ENCODE data around the gene DOCK1. TPM values are rescaled to one million over a fixed set of nuclear protein-coding genes. Genes with fewer than 3 reads are reported as not detected.
"Not testable (repeated sequence)": the region's sequence is repeated elsewhere in the genome, so short reads cannot be mapped to it uniquely, and the experiment has no call there.

Gene DOCK1
- total RNA-seq, 1 donor from 2014 or later, result 69.3 TPM

DNA sequence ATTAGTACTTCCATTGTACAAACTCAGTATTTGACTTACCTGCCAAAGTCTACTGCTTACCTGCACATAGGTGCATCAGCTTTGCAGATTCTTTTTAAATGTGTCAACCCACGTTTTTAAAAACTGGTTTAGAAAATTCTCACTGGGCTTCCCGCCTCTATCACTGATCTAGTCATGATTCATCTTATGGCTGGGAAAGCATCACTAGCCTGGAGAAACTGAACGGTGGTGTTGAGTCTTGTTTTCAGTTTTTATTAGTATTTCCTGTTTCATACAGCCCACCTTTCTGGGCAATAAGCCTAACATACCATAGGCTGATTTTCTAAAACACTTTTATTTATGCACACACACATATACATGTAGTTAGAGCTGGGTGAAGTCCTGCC, 19.7 kb downstream of the DOCK1 start:
- peak in 1 of 2 donors; percentile 22 for DNase-seq (ENCODE audit: low read depth in 2 of 2)

DNA sequence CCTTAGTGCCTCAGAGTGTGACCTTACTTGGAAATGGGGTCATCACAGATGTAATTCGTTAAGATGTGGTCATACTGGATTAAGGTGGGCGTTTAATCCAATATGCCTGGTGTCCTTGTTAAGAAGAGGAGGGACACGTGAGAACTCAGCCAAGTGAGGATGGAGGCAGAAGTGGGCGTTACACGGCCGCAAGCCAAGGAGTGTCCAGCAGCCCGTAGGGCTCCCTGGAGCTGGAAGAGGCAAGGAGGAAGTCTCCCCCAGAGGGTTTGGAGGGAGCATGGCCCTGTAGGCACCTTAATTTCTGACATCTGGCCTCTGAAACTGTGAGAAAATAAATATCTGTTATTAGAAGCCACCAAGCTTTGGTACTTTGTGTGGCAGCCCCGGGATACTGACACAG, 21.3 kb downstream of the DOCK1 start:
- no peak for DNase-seq (ENCODE audit: low read depth in 2 of 2)

DNA sequence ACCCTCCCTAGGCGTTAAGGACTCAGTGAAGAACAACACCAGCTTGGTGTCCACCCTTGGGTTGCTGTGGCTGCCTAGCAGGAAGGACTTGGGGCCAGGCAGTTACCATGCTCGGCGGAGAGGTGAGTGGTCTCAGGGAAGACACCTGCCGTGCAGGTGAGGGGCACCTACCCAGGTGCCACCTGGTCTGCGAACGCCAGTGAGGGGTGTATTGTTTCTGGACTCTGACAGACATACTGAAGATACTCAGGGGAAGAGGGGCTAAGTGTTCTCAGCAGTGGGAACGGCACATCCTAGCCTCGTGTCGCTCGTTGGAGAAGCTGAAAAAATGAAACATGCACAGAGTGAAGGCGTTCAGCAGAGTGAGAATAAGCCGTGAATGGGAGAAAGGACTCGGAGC, 22.6 kb downstream of the DOCK1 start:
- no peak for DNase-seq (ENCODE audit: low read depth in 2 of 2)

DNA sequence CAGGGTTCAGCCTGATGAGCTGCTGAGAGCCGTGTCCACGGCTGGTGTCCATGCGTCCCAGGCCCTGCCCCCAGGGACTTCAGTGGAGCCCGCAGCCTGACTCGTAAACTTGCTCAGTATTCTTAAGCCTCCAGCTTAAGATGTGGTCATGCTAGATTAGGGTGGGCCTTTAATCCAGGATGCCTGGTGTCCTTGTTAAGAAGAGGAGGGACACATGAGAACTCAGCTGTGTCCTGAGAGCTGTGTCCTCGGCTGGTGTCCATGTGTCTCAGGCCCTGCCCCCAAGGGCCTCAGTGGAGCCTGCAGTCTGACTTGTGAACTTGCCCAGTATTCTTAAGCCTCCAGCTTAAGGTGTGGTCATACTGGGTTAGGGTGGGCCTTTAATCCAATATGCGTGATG, 23.0 kb downstream of the DOCK1 start:
- no peak for DNase-seq (ENCODE audit: low read depth in 2 of 2)

DNA sequence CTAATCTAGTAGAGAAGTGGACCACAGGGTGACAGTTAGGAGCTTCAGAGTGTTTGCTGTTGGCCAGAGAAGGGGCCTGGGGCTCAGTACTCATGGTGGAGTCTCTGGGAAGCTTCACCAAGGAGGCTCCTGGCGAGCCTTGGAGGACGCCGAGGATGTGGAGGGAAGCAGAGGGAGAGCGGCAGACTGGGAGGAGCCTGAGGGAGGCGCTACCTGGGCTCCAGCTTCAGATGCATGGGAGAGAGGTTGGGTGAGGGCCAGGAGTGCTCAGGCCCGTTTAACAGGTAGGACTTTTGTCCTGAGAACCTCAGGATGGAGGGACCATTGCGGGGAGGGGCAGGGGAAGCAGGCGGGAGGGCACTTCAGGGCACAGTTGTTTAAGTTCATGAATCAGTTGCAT, 24.2 kb downstream of the DOCK1 start:
- no peak for DNase-seq (ENCODE audit: low read depth in 2 of 2)

DNA sequence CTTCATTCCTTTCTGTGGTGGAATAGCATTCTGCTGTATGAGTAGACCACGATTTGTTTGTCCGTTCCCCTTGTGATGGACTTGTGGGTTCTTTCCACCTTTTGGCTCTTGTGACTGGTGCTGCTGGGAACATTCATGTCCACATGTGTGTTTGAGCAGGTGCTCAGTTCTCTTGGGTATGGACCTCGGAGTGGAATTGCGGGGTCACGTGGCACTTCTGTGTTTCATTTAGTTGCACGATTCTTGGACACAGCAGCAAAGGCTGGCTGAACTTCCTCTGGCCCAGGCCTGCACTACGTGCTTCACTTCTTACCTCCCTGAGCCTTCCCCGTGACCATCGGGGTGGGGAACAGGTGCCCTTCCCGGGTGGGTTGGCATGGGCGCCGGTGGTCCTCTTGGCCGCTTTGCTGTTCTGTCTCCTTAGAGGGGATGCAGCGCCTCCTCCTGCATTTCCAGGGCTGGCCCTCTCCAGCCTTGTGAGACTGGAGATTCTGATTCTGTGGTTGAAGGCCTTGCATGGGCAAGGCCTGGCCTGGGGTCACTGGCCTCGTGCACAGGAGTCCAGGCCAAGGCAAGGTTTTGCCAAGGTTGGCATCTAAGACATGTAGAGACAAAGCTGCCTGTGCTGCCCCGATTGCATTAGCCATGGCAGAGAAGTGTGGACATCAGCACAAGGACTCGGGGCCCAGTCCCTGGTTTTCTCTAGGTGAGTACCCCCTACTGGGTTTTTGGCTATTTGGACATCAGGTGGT, 25.1 kb downstream of the DOCK1 start:
- DNase-seq (ENCODE audit: low read depth in 2 of 2), result no peak

DNA sequence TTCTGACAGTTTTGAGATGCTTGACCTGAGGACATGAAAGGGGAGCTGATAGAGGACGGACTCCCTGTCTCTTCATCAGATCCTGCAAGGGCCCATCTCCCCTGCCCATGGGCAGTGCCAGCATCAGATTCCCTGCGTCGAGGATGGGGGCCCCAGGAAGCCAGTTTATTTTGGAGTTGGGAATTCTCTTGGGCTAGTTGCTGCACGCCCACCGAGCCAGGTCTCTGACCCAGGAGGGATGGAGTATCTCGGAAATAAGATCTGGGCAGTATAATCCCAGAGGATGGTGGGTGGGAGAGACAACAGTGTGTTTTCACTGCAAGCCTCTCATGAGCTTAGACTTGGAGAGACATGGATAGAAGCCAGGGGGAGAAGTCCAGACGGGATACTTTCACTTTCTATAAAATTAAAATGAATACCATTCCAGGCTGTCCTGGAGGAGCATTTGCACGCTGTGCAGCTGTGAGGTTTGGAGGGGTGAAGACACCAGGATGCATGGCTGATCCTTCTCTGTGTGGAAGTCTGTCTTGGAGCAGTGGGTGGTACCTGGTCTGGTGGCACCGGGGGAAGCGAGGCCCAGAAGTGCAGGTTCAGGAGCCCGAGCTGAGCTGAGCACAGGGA, 25.8 kb downstream of the DOCK1 start:
- DNase-seq (ENCODE audit: low read depth in 2 of 2), result no peak

DNA sequence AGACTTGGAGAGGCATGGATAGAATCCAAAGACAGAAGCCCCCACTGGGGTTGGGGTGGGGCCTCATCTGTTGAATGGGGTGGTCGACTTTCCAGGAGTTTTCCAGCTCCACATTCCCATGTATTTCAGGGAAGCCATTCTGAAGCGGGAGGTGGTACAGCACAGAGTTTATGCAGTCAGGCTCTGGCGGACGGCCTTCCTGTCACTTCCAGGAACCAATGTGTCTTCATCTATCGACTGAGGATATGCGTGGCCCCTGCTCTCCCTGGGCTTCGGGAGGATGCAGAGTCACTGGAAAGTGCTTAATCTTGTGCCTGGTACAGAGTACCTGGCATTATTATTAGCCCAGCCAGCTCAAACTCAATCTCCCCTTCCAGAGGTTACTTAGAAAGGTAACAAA, 26.3 kb downstream of the DOCK1 start:
- DNase-seq (ENCODE audit: low read depth in 2 of 2), result no peak

DNA sequence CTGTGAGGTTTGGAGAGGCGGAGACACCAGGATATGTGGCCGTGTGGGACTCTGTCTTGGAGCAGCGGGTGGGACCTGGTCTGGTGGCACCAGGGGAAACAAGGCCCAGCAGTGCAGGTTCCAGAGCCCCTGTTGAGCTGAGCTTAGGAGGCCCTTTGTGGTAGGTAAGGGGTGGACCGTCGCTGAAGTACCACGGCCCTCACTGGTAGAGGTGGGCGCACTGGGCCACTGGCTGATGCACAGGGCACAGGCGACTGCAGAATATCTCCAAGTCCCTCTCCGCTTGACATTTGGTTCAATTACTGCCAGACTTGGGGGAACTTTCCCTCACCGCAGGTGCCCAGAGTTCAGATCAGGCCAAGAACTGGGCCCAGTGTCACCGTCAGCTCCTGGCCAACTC, 27.3 kb downstream of the DOCK1 start:
- no peak for DNase-seq (ENCODE audit: low read depth in 2 of 2)

DNA sequence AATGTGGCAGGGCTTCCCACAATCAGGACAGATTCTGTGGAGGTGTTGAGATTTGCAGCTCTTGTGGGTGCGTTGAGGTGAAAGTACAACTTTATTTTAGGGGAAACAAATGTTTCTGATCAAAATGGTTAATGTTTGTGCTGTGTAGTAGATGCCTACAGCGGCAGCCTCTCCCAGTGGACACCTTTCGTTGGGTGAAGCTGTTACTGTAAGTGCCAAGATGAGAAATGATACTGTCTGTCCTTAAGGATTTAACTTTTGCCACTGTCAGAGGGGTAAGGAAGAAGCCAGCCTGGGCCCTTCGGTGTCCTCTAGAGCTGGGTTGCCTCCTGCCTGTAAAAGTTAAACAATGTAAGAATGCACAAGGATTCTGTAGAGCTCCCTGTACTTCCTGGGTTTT, 27.9 kb downstream of the DOCK1 start:
- DNase-seq (ENCODE audit: low read depth in 2 of 2), result no peak

DNA sequence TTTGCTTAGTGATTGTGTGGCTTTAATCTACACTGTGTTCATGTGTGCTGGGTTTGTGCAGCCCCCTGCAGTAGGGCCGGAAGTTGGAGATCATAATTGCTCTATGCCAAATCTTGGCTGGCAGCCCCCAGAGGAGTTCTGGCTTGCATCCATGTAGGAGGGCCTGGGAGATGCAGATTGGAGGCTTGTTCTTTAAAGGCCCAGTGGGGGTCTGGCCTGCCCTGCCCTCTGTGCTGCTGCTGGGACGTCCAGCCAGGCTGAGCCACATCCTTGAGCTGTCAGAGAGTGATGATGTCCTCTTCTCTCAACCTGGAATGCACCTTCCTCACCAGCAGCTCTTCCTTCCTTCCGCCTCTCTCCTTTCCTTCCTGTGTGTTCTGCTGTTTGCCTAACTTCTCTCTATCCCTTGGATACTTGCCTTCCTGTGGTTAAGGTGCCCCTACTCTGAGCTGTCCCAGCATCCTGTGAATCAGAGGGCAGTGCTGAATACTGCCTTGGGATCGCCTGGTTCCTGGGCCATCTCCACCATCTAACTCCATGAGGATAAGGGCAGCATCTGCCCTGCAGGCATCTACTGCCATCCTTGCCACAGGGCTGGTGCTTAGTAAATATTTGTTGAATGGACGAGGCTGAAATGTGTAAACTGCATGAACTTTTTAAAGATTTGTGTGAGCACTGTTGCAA, 30.2 kb downstream of the DOCK1 start:
- peak in 1 of 2 donors; percentile 19 for DNase-seq (ENCODE audit: low read depth in 2 of 2)

DNA sequence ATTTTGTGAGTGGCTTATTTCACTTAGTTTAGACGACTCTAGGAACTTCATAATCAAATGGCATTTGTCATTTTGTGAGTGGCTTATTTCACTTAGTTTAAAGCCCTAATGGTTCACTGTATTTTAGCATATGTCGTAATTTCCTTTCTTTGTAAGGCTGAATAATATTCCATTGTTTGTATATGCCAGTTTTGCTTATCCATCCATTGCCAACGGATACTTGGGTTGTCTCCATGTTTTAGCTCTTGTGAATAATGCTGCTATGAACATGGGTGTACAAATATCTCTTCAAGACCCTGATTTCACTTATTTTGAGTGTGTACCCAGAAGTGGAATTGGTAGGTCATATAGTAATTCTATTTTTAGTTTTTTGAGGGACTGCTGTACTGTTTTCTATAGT, 31.8 kb downstream of the DOCK1 start:
- DNase-seq (ENCODE audit: low read depth in 2 of 2), result peak; percentile 42 to 48

DNA sequence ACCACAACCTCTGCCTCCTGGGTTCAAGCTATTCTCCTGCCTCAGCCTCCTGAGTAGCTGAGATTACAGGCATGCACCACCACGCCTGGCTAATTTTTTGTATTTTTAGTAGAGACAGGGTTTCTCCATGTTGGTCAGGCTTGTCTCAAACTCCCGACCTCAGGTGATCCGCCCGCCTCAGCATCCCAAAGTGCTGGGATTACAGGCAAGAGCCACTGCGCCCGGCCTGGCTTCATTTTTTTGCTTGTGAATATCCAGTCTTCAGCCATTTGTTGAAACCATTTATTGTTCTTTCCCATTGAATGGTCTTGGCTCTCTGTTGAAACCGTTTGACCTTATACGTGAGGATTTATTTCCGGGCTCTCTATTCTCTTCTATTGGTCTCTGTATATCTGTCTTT, 32.9 kb downstream of the DOCK1 start:
- not testable (repeated sequence) for DNase-seq (ENCODE audit: low read depth in 2 of 2)

DNA sequence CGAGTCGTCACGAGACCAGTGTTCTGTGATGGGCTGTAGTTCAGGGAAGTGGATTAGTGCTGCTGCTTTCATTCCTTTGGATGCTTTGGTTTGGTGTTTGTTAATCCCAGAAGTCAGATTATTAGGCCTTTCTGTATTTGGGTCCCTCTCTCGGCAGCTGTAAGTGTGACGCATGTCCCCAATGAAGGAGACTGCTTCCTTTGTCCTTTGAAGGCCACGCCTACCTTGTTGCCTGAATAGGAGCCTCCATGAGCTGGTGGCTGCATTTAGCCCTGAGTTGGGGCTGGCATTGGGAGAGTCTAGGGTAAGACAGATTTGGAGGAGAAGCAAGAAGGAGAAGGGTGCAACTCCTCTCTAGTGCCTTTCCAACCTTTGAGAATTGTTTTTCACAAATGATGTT, 34.5 kb downstream of the DOCK1 start:
- DNase-seq (ENCODE audit: low read depth in 2 of 2), result no peak

DNA sequence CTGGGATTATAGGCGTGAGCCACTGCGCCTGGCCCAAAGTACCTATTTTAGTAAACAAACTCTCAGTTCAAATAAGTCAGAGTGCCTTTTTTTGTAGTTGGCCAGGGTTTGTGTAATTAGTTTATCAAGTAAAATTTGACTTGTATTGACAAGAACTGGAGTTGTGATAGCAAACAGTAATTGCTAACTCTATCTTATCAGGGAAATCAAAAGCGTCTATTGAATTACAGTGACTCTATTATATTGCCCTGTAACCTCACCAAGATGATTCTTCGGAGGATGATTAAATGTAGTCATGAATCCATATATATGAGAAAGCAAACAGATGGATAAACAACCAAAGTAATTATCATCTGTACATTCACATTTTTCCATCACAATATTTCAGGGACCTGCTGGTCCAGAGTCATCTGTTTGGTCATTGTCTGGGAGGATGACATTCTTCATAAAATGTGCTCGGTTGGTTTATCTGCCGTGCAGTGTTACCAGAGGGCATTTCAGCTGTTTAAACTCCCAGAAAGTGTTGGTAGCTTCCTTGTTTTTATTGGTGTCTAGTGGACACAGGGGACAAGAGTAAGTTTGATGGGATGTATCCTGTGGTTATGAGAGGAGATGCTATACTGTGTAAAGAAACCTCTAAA, 35.6 kb downstream of the DOCK1 start:
- DNase-seq (ENCODE audit: low read depth in 2 of 2), result no peak

DNA sequence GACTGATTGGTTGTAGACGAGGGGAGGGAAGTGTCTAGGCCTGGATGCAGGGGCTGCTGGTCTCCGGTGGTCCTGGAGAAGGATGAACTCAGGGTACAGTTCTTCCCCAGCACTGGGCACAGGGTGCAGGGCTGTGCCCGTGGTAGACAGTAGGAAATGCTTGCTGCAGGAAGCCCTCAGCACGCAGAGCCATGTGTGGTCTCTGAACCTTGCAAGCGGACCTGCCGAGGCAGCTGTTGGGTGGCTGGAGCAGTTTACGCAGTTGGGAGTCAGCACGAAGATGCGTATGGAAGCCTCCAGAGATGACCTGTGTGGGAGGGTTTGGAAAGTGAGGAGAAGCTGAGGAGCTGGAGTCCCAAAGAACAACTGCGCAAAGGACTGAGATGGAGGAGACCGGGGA, 39.0 kb downstream of the DOCK1 start:
- DNase-seq (ENCODE audit: low read depth in 2 of 2), result no peak

DNA sequence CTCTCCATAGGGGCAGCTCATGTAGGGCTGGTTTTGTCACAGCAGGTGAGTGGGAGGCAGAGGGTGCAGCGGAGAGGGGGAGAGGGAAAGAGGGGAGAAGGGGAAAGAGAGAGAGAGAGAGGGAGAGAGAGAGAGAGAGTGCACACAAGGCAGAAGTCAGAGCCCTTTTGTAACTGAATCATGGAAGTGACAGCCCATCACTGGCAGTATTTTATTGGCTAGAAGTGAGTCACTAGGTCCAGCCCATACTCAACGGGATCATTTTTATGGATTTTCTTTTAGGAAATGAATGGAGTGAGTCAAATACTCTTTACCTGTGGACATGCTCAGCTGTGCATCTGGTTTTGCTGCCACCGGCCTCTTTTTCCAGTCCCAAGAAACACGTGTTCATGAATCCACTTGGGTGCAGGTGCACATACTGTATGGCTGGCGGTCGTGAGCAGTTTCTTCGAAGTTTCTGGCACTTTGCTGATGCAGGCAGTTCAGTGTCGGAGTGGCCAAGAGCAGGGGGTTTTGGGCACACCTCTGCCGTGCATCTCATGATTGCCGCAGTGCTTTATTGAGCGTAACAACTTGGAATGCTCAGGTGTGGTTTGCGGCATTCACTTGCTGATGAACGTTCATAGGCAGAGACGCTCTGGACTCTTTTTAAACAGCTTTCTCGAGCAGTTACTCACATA, 40.3 kb downstream of the DOCK1 start:
- DNase-seq (ENCODE audit: low read depth in 2 of 2), result no peak

DNA sequence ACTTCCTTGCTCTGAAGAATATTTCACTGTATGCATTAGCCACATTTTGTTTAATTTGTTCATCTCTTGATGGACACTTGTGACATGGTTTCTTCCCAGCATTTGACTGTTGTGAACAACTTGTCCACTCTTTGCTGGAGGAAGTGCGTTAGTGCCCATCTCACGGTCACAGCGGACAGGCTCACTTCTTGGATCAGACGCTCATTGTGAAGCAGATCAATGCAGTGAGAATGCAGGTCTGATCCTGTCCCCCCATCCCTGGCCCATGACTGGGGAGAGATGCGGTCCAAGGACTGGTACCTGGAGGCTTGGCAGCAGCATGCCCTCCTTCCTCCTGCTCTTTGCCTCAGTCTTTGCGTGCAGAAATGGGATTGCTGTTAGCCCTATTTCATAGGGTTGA, 41.5 kb downstream of the DOCK1 start:
- DNase-seq (ENCODE audit: low read depth in 2 of 2), result no peak

DNA sequence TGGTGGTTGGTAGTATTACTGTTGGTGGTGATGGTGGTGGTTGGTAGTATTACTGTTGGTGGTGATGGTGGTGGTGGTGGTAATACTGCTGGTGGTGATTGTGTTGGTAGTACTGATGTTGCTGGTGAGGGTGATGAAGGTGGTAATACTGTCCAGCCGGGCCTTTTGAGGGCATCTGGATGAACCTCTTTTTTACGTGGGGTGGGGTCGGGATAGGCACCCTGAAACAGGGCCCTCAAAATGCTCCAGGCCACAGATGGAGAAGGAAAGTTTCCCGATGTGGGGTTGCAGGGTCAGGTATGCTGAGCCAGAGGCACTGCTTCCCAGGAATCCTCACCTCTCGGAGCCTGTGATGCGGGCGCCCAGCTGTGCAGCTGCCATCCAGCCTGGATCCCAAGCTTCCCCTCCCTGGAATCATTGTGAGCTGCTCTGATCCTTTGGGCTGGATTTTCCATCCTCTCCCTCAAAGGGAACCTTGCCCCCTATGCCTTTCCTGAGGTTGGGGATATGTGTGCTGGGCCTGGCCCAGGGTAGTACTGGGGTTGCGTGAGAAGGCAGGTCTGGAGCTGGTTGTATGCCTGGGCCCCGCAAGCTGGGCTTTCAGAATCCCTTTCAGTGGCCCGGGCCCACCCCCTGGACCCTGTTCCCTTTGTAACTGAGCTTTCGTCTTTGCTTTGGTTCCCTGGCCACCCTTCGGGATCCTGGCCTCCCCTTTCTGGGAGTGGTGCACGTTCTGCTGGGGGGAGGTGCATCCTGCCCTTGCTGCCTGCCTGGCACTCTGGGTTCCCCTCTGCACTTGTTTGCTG, 43.3 kb downstream of the DOCK1 start:
- DNase-seq (ENCODE audit: low read depth in 2 of 2), result no peak

DNA sequence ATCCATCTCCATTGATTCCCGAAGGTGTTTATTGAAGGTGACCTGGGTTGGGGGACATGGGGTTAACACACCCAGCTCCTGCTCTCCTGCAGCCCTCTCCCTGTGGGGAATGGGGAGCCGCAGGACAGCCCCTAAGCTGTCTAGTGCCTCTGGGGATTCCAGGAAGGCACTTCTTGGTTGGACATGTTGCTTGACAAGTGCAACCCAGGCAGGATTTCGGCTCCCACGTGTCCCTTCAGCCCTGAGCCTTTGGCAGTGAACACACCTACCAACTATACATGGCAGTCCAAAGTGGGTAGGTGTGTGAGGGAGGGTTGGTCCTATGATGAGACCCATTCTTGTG, 43.9 kb downstream of the DOCK1 start:
- no peak for DNase-seq (ENCODE audit: low read depth in 2 of 2)
